Chondrocyte (in vitro differentiated cells): ENCODE measurements around the gene FIBP. TPM values are rescaled to one million over a fixed set of nuclear protein-coding genes. Genes with fewer than 3 reads are reported as not detected.
A peak's percentile ranks its signal among the peaks of the same experiment; 100 is the strongest.

ENCODE experiments used
- DNase-seq: peaks from one replicate; pipeline ENCODE4 v3.0.0; 2021; ENCODE audit warnings: mixed read lengths, low spot score
- H3K27ac Mint-ChIP-seq: one replicate; pipeline ENCODE4 v1.8.0; 2021; ENCODE audit warnings: mild to moderate bottlenecking, moderate library complexity, mixed read lengths; ENCODE audit not compliant: unreplicated experiment
- H3K27me3 Mint-ChIP-seq: 2 replicates; pipeline ENCODE4 v1.8.0; 2021; ENCODE audit warnings: low read depth, mixed read lengths
- H3K36me3 Mint-ChIP-seq: 2 replicates; pipeline ENCODE4 v1.8.0; 2021; ENCODE audit warnings: low read depth, mixed read lengths
- H3K4me1 Mint-ChIP-seq: 2 replicates; pipeline ENCODE4 v1.8.0; 2021; ENCODE audit warnings: low read depth, mild to moderate bottlenecking, mixed read lengths
- H3K4me3 Mint-ChIP-seq: one replicate; pipeline ENCODE4 v1.8.0; 2021; ENCODE audit warnings: mild to moderate bottlenecking, moderate library complexity, mixed read lengths; ENCODE audit not compliant: unreplicated experiment
- H3K9me3 Mint-ChIP-seq: 2 replicates; pipeline ENCODE4 v1.8.0; 2021; ENCODE audit warnings: low read depth, mixed read lengths
- total RNA-seq: library from RNA; stranded (reverse); gene quantifications from 3 replicates; pipeline ENCODE4 v1.2.1, GENCODE V29; 2021
- TF ChIP-seq, protein P1 (sequence below): fragments of 200-600 bp; sonication (generic); IDR thresholded peaks from 2 replicates; pipeline ENCODE4 v1.5.0; 2021; ENCODE audit warnings: antibody characterized with exemption, mild to moderate bottlenecking, moderate library complexity

FIBP gene
- total RNA-seq, 1 donor from 2014 or later = 83.5 TPM

- H3K9me3 Mint-ChIP-seq = no peaks in the 10 kb centered on the region
- DNase-seq = peak; percentile 89
- TF ChIP-seq, protein P1, sequence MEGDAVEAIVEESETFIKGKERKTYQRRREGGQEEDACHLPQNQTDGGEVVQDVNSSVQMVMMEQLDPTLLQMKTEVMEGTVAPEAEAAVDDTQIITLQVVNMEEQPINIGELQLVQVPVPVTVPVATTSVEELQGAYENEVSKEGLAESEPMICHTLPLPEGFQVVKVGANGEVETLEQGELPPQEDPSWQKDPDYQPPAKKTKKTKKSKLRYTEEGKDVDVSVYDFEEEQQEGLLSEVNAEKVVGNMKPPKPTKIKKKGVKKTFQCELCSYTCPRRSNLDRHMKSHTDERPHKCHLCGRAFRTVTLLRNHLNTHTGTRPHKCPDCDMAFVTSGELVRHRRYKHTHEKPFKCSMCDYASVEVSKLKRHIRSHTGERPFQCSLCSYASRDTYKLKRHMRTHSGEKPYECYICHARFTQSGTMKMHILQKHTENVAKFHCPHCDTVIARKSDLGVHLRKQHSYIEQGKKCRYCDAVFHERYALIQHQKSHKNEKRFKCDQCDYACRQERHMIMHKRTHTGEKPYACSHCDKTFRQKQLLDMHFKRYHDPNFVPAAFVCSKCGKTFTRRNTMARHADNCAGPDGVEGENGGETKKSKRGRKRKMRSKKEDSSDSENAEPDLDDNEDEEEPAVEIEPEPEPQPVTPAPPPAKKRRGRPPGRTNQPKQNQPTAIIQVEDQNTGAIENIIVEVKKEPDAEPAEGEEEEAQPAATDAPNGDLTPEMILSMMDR = no peak
- H3K27ac Mint-ChIP-seq = peak within 1 kb of the TSS; percentile 92
- peak within 1 kb of the TSS; percentile 86 for H3K4me3 Mint-ChIP-seq
- peaks cover 34% of the 10 kb centered on the region for H3K4me1 Mint-ChIP-seq
- H3K27me3 Mint-ChIP-seq = no peaks in the 10 kb centered on the region
- H3K36me3 Mint-ChIP-seq = peaks cover 9% of the 10 kb centered on the region
These were observed 15.5 kb downstream of the FIBP start, which contains the start of gene EFEMP2 for GRCh38 chr11:65872586-65873317. Gene EFEMP2, minus strand, starts transcription at chr11:65872800. Its CDS starts 446 bp downstream, at chr11:65872354.

DNA sequence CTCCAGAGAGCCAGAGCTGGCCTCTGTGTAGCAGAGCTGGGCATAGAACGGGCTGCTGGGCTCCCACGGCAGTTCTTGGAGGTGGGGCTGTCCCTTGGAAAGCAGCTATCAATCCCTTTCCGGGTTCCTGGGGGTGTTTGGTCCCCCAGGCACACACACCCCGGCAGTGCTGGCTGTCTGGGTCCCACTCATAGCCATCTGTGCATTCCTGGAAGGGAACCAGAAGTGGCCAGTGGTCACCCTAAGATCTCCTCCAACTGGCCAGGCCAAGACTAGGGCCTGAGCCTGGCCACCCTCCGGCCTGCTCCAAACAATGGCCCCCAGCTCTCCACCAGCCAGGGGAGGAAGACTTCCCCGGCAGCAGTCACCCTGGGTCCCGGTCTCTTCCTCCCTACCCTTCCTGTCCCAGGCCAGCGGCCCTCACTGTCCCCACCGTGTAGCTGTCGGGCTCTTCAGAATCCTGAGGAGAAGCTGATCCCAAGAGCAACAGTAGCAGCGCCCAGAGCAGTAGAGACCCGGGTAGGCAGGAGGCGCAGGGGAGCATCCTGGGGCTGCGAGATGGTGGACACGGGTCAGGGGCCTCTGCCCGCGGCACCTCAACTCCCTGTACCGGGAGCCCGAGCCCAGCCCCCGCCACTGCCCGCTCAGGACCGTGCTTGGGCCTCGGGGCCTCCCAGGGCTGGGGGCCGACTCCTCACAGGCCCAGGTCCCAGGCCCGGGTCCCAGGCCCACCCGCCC, 16.3 kb downstream of the FIBP start:
- Mint-ChIP-seq H3K4me3 (peak overlapping the region; percentile 86), H3K27ac (peak overlapping the region; percentile 89), H3K27me3 (no peaks in the 10 kb centered on the region), H3K4me1 (peaks cover 37% of the 10 kb centered on the region), H3K9me3 (no peaks in the 10 kb centered on the region), H3K36me3 (peaks cover 11% of the 10 kb centered on the region)
- TF ChIP-seq, protein P1 = peak; percentile 52
- peak; percentile 91 for DNase-seq

DNA sequence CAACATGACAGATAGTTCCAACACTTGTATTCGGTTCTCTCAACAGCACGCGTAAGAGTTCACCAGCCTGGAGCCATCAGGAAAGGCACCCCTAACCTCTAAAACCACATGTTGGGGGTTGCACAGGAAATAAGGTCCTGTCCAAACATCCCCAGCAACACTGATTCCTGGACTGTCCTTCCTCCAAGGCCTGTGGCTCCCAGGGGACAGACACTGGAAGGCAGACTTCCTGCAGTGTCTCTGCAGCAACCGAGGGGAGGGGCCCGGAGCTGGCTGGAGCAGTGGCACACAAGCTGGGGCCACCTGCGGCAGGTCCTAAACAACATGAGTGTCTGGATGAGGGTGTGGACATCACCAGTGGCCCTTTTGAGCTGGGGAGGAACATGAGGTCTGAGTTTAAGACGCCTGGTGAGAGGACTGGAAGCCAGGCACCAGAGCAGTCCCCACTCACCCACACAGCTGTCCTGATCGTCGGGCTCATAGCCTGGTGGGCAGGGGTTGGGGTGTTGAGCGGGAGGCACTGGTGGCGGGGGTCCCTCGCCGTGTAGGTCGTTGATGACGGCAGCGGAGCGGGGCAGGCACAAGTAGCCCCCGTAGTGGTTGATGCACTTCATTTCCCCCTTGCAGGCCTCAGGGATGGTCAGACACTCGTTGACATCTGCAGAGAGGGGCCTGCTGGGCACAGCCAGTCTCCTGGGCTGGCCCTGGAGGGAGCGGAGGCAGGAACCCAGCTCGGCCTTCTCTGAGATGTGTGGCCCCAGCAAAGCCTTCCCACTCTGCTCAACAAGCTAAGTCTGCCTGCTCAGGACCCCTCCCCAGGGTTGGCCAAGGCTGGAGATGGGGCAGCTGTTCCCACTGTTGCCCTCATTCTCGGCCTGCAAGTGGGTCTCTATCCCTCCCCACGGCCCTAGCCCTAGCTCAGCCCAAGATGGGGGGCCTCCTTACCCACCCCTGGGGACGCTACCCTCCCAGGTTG, 17.3 kb downstream of the FIBP start:
- Mint-ChIP-seq H3K9me3 (no peaks in the 10 kb centered on the region), H3K36me3 (peaks cover 11% of the 10 kb centered on the region), H3K4me1 (peaks cover 37% of the 10 kb centered on the region), H3K27ac (peak overlapping the region; percentile 89), H3K4me3 (peak overlapping the region; percentile 86), H3K27me3 (no peaks in the 10 kb centered on the region)
- peak; percentile 87 for DNase-seq
- TF ChIP-seq, protein P1 = no peak

DNA sequence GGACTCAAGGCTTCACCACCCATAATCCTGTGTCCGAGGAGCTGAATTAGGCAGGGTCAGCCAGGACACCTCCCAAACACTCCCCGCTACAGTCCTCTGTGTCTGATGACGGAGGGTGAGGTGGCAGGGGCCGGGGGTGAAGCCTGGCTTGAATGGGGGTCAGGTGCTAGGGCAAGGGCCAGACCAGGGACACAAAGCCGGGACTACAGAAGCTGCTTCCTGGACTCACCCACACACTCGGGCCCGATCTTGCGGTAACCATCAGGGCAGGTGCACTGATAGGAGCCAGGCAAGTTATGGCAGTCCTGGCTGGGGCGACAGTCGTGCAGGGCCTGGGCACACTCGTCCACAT, 18.0 kb downstream of the FIBP start:
- peak overlapping the region; percentile 86 for H3K4me3 Mint-ChIP-seq
- H3K4me1 Mint-ChIP-seq = peaks cover 37% of the 10 kb centered on the region
- H3K27ac Mint-ChIP-seq = peak overlapping the region; percentile 89
- no peaks in the 10 kb centered on the region for H3K27me3 Mint-ChIP-seq
- TF ChIP-seq, protein P1 = no peak
- DNase-seq = peak; percentile 90
- H3K9me3 Mint-ChIP-seq = no peaks in the 10 kb centered on the region
- H3K36me3 Mint-ChIP-seq = peaks cover 12% of the 10 kb centered on the region
